Left colon (tissue), 2 donors: ENCODE data around the gene NOX3. TPM values are rescaled to one million over a fixed set of nuclear protein-coding genes. Genes with fewer than 3 reads are reported as not detected.
"Not testable (repeated sequence)": the region's sequence is repeated elsewhere in the genome, so short reads cannot be mapped to it uniquely, and the experiment has no call there.

Experiments
- ATAC-seq: fragments of 200-7000 bp; cut with Tn5 transposase; one replicate; pipeline ENCODE4 v1.9.1; 2020; ENCODE audit warnings: mild to moderate bottlenecking, moderate library complexity
- DNase-seq, 2 donors: peaks; one replicate each; pipeline ENCODE4 v3.0.0-alpha.2; 2020
- intact Hi-C, 2 donors: fragments of 100-400 bp; cut with DNase I in 1 of 2; cut with micrococcal nuclease in 1 of 2; formaldehyde crosslinking; loops; one replicate each; pipeline versions ENCODE4 v1.11.2 to v1.14.0; 2022; cut with DNase I, micrococcal nuclease
- total RNA-seq, 2 donors: library from RNA; stranded (reverse); fragmentation: NEBNext Ultra II Directional; extraction: Animal tissue kit (Norgen Biotek cat#: 25700); gene quantifications; one replicate each; pipeline ENCODE4 v1.2.1, GENCODE V29; 2021
- donor health status: DM: no; HTN: no; CAD: no.
- donor health status: DM: yes; HTN: yes; CAD: no.

NOX3 gene
- total RNA-seq, 2 donors from 2014 or later: not detected

GRCh38 chr6:155381673-155382337, 73.8 kb downstream of the NOX3 start:
- ATAC-seq: no peak
- no peak for DNase-seq
- intact Hi-C loops: no loop called here

- intact Hi-C loops: no loop called here
- no peak for DNase-seq
- no peak for ATAC-seq
Observed at GRCh38 chr6:155380666-155381332, 74.8 kb downstream of the NOX3 start.

GRCh38 chr6:155378724-155379123, 76.9 kb downstream of the NOX3 start:
- intact Hi-C loops: no loop called here
- ATAC-seq (no peak), DNase-seq (no peak)

- no peak for ATAC-seq
- intact Hi-C loops: no loop called here
- no peak for DNase-seq
Observed at GRCh38 chr6:155378276-155378675, 77.4 kb downstream of the NOX3 start.

GRCh38 chr6:155377061-155377460, 78.6 kb downstream of the NOX3 start:
- intact Hi-C loops: no loop called here
- no peak for ATAC-seq
- DNase-seq: no peak

GRCh38 chr6:155375801-155376200, 79.8 kb downstream of the NOX3 start:
- intact Hi-C loops: no loop called here
- no peak for ATAC-seq
- DNase-seq: no peak

- ATAC-seq: no peak
- intact Hi-C loops: no loop called here
Observed at GRCh38 chr6:155374681-155375080, 81.0 kb downstream of the NOX3 start.

GRCh38 chr6:155373276-155373675, 82.4 kb downstream of the NOX3 start:
- ATAC-seq: no peak
- no peak for DNase-seq
- intact Hi-C loops: no loop called here

More at GRCh38 chr6:155374681-155375080, 81.0 kb downstream of the NOX3 start:
- no peak for DNase-seq

GRCh38 chr6:155372256-155372655, 83.4 kb downstream of the NOX3 start:
- DNase-seq (no peak), ATAC-seq (no peak)
- intact Hi-C loops: no loop called here

GRCh38 chr6:155371230-155371629, 84.4 kb downstream of the NOX3 start:
- intact Hi-C loops: no loop called here
- no peak for DNase-seq

GRCh38 chr6:155366325-155366724, 89.3 kb downstream of the NOX3 start:
- DNase-seq (no peak), ATAC-seq (no peak)
- intact Hi-C loops: no loop called here

More at GRCh38 chr6:155371230-155371629, 84.4 kb downstream of the NOX3 start:
- peak; percentile 39 for ATAC-seq

- DNase-seq (no peak), ATAC-seq (no peak)
- intact Hi-C loops: no loop called here
Observed at GRCh38 chr6:155364844-155365437, 90.7 kb downstream of the NOX3 start.

- DNase-seq, intact Hi-C loops, ATAC-seq: not testable (repeated sequence)
Observed at GRCh38 chr6:155364021-155364420, 91.6 kb downstream of the NOX3 start.

- ATAC-seq, DNase-seq, intact Hi-C loops: not testable (repeated sequence)
Observed at GRCh38 chr6:155362968-155363632, 92.5 kb downstream of the NOX3 start.

GRCh38 chr6:155354167-155354566, 101.5 kb downstream of the NOX3 start:
- intact Hi-C loops: no loop called here
- ATAC-seq: no peak
- no peak for DNase-seq

- intact Hi-C loops: no loop called here
- no peak for ATAC-seq
- no peak for DNase-seq
Observed at GRCh38 chr6:155352811-155353210, 102.8 kb downstream of the NOX3 start.

- intact Hi-C loops: no loop called here
- DNase-seq: no peak
- ATAC-seq: no peak
Observed at GRCh38 chr6:155352130-155352420, 103.6 kb downstream of the NOX3 start.

- intact Hi-C loops: no loop called here
Observed at GRCh38 chr6:155351273-155352129, 104.1 kb downstream of the NOX3 start.

GRCh38 chr6:155349956-155350355, 105.7 kb downstream of the NOX3 start:
- intact Hi-C loops: no loop called here
- no peak for ATAC-seq

More at GRCh38 chr6:155351273-155352129, 104.1 kb downstream of the NOX3 start:
- DNase-seq (no peak), ATAC-seq (no peak)

More at GRCh38 chr6:155349956-155350355, 105.7 kb downstream of the NOX3 start:
- no peak for DNase-seq
